Measurements from ENCODE around the gene ASIC3. TPM values are rescaled to one million over a fixed set of nuclear protein-coding genes. Genes with fewer than 3 reads are reported as not detected.

Gene ASIC3
- total and polyA plus RNA-seq, 2 of the 4 experiments (the other 2 are of a cell fraction) = 0.74 TPM; not detected in 1

DNA sequence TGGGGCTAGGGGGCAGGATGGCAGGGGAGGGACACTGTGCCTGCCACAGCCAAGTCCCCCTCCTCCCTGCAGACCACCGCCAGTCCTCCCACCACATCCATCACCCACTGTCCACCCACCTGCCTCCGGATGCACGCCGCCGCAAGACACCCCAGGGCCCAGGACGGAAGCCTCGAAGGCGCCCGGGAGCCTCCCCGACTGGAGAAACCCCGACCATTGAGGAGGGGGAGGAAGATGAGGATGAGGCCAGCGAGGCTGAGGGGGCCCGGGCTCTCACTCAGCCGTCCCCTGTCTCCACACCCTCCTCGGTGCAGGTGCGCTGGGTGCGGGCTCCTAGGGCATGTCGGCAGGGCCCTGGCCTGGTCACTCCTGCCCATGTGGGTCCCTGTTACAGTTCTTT is 16.1 kb downstream of the ASIC3 start:
- H3K27me3 ChIP-seq (ENCODE audit: control insufficient read depth, insufficient read depth, low read length) = no peaks in the 10 kb centered on the region
- no peak for TF ChIP-seq MXI1 (IDR thresholded peaks at IDR 0.05; ENCODE audit: borderline replicate concordance, low read depth, low read length)
- TF ChIP-seq RCOR1 (IDR thresholded peaks at IDR 0.05; ENCODE audit: insufficient replicate concordance, low read length) = no peak
- no peak for TF ChIP-seq CEBPB (IDR thresholded peaks at IDR 0.05; ENCODE audit: low read depth, low read length)
- TF ChIP-seq RAD21 (IDR thresholded peaks at IDR 0.05; ENCODE audit: low read length) = no peak
- TF ChIP-seq, protein P1, sequence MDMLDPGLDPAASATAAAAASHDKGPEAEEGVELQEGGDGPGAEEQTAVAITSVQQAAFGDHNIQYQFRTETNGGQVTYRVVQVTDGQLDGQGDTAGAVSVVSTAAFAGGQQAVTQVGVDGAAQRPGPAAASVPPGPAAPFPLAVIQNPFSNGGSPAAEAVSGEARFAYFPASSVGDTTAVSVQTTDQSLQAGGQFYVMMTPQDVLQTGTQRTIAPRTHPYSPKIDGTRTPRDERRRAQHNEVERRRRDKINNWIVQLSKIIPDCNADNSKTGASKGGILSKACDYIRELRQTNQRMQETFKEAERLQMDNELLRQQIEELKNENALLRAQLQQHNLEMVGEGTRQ (IDR thresholded peaks at IDR 0.05; ENCODE audit: low read depth, low read length) = no peak
- TF ChIP-seq CHD1 (IDR thresholded peaks at IDR 0.05; ENCODE audit: low read depth, low read length) = no peak
- TF ChIP-seq, protein P2, sequence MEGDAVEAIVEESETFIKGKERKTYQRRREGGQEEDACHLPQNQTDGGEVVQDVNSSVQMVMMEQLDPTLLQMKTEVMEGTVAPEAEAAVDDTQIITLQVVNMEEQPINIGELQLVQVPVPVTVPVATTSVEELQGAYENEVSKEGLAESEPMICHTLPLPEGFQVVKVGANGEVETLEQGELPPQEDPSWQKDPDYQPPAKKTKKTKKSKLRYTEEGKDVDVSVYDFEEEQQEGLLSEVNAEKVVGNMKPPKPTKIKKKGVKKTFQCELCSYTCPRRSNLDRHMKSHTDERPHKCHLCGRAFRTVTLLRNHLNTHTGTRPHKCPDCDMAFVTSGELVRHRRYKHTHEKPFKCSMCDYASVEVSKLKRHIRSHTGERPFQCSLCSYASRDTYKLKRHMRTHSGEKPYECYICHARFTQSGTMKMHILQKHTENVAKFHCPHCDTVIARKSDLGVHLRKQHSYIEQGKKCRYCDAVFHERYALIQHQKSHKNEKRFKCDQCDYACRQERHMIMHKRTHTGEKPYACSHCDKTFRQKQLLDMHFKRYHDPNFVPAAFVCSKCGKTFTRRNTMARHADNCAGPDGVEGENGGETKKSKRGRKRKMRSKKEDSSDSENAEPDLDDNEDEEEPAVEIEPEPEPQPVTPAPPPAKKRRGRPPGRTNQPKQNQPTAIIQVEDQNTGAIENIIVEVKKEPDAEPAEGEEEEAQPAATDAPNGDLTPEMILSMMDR (conservative IDR thresholded peaks at IDR 0.05; ENCODE audit: low read depth, low read length) = no peak
- no peak for TF ChIP-seq MAZ (IDR thresholded peaks at IDR 0.05; ENCODE audit: borderline replicate concordance, low read depth, low read length)
- no peak for TF ChIP-seq NFE2L2 (IDR thresholded peaks at IDR 0.05; ENCODE audit: low read depth, low read length)
- TF ChIP-seq POLR2A (IDR thresholded peaks at IDR 0.05; ENCODE audit: low read depth, low read length) = no peak
- no peak for TF ChIP-seq SMC3 (IDR thresholded peaks at IDR 0.05; ENCODE audit: low read depth, low read length)
- H2BK15ac ChIP-seq (ENCODE audit: low read depth, low read length) = no peak overlapping the region
- POLR2A ChIA-PET (ENCODE audit: unreplicated experiment) = no interaction called here
- no peak overlapping the region for H3K27ac ChIP-seq (ENCODE audit: insufficient read depth, low read length)
- no peaks in the 10 kb centered on the region for H3K9me3 ChIP-seq (ENCODE audit: control insufficient read depth, insufficient read depth, low read length)
- BruUV-seq (replicated peaks) = no TSS peak
- no peak overlapping the region for H2AK9ac ChIP-seq (replicated peaks; ENCODE audit: low read depth, low read length, poor library complexity)
- in situ Hi-C loops (cut with MboI; ENCODE audit: low sequenced_read_pairs) (no loop called here), dilution Hi-C loops (cut with HindIII; ENCODE audit: low sequenced_read_pairs, unreplicated experiment) (no loop called here), intact Hi-C loops (cut with micrococcal nuclease) (no loop called here)
- no peak overlapping the region for H3K4me3 ChIP-seq (ENCODE audit: insufficient read depth, low read depth, low read length)
- H3K79me1 ChIP-seq (ENCODE audit: low read depth in 1 of 2, low read length in 2 of 2) = peaks cover 24 to 62% of the 10 kb centered on the region in 2 experiments
- CTCF ChIA-PET = no interaction called here
- no peak overlapping the region for H2BK20ac ChIP-seq (ENCODE audit: low read depth, low read length)
- H2AFZ ChIP-seq (replicated peaks; ENCODE audit: low read length, poor library complexity) = no peak overlapping the region
- no peak overlapping the region for H4K5ac ChIP-seq (ENCODE audit: low read depth, low read length)
- H3K23ac ChIP-seq (ENCODE audit: low read depth, low read length) = no peak overlapping the region
- no peak overlapping the region for H4K8ac ChIP-seq (ENCODE audit: low read depth in 2 of 2, low read length in 2 of 2)
- H3K36me3 ChIP-seq (ENCODE audit: control insufficient read depth, insufficient read depth, low read length) = peaks cover 45% of the 10 kb centered on the region
- H3K56ac ChIP-seq (ENCODE audit: extremely low read depth, insufficient read depth, low read length) = no peak overlapping the region
- no peak overlapping the region for H3K4me2 ChIP-seq (ENCODE audit: low read depth, low read length)
- no peak overlapping the region for H4K91ac ChIP-seq (ENCODE audit: insufficient read depth, low read depth, low read length)
- peaks cover 33% of the 10 kb centered on the region for H3K4me1 ChIP-seq (ENCODE audit: control insufficient read depth, insufficient read depth, low read length)
- no peak for DNase-seq
- no peak overlapping the region for H3K9ac ChIP-seq (ENCODE audit: low read depth, low read length)
- H3K4ac ChIP-seq (ENCODE audit: low read depth, low read length) = no peak overlapping the region
- no peak overlapping the region for H2BK120ac ChIP-seq (ENCODE audit: low read depth, low read length)
- H4K20me1 ChIP-seq (ENCODE audit: insufficient read depth, low read length) = peaks cover 32% of the 10 kb centered on the region
- no peak overlapping the region for H2AK5ac ChIP-seq (ENCODE audit: low read depth, low read length)
- ATAC-seq (ENCODE audit: low read depth) = no peak
- 94% methylated on average over 6 of the region's 18 CpGs; no CpG with 5 or more reads in 1 of the 2 experiments for WGBS, 2 experiments (ENCODE audit: extremely low coverage in 2 of 2, insufficient read length in 1 of 2)
- H2BK5ac ChIP-seq (ENCODE audit: low read depth, low read length, poor library complexity, severe bottlenecking) = no peak overlapping the region
- peaks cover 8% of the 10 kb centered on the region; the same call in 1 of the 2 replicates for H3K9me1 ChIP-seq (ENCODE audit: insufficient read depth, low read length)
- H3K14ac ChIP-seq (replicated peaks; ENCODE audit: low read depth, low read length) = no peak overlapping the region
- H3K18ac ChIP-seq (ENCODE audit: low read depth, low read length) = no peak overlapping the region

Data from IMR-90 (cell line).